Chondrocyte (in vitro differentiated cells): ENCODE data around the gene AVL9. TPM values are rescaled to one million over a fixed set of nuclear protein-coding genes. Genes with fewer than 3 reads are reported as not detected.

ENCODE experiments used
- DNase-seq: peaks from one replicate; pipeline ENCODE4 v3.0.0; 2021; ENCODE audit warnings: mixed read lengths, low spot score
- H3K27ac Mint-ChIP-seq: one replicate; pipeline ENCODE4 v1.8.0; 2021; ENCODE audit warnings: mild to moderate bottlenecking, moderate library complexity, mixed read lengths; ENCODE audit not compliant: unreplicated experiment
- H3K27me3 Mint-ChIP-seq: 2 replicates; pipeline ENCODE4 v1.8.0; 2021; ENCODE audit warnings: low read depth, mixed read lengths
- H3K36me3 Mint-ChIP-seq: 2 replicates; pipeline ENCODE4 v1.8.0; 2021; ENCODE audit warnings: low read depth, mixed read lengths
- H3K4me1 Mint-ChIP-seq: 2 replicates; pipeline ENCODE4 v1.8.0; 2021; ENCODE audit warnings: low read depth, mild to moderate bottlenecking, mixed read lengths
- H3K4me3 Mint-ChIP-seq: one replicate; pipeline ENCODE4 v1.8.0; 2021; ENCODE audit warnings: mild to moderate bottlenecking, moderate library complexity, mixed read lengths; ENCODE audit not compliant: unreplicated experiment
- H3K9me3 Mint-ChIP-seq: 2 replicates; pipeline ENCODE4 v1.8.0; 2021; ENCODE audit warnings: low read depth, mixed read lengths
- total RNA-seq: library from RNA; stranded (reverse); gene quantifications from 3 replicates; pipeline ENCODE4 v1.2.1, GENCODE V29; 2021
- TF ChIP-seq, protein P1 (sequence below): fragments of 200-600 bp; sonication (generic); IDR thresholded peaks from 2 replicates; pipeline ENCODE4 v1.5.0; 2021; ENCODE audit warnings: antibody characterized with exemption, mild to moderate bottlenecking, moderate library complexity

The AVL9 gene
- total RNA-seq, 1 donor from 2014 or later, result 30.4 TPM

GRCh38 chr7:32561613-32562012 lies 66.3 kb downstream of the AVL9 start:
- Mint-ChIP-seq H3K36me3 (peaks cover 14% of the 10 kb centered on the region), H3K27ac (no peak overlapping the region), H3K4me1 (peaks cover 7% of the 10 kb centered on the region), H3K9me3 (no peaks in the 10 kb centered on the region), H3K4me3 (no peak overlapping the region), H3K27me3 (no peaks in the 10 kb centered on the region)
- TF ChIP-seq, protein P1, sequence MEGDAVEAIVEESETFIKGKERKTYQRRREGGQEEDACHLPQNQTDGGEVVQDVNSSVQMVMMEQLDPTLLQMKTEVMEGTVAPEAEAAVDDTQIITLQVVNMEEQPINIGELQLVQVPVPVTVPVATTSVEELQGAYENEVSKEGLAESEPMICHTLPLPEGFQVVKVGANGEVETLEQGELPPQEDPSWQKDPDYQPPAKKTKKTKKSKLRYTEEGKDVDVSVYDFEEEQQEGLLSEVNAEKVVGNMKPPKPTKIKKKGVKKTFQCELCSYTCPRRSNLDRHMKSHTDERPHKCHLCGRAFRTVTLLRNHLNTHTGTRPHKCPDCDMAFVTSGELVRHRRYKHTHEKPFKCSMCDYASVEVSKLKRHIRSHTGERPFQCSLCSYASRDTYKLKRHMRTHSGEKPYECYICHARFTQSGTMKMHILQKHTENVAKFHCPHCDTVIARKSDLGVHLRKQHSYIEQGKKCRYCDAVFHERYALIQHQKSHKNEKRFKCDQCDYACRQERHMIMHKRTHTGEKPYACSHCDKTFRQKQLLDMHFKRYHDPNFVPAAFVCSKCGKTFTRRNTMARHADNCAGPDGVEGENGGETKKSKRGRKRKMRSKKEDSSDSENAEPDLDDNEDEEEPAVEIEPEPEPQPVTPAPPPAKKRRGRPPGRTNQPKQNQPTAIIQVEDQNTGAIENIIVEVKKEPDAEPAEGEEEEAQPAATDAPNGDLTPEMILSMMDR, result no peak
- DNase-seq, result no peak

DNA sequence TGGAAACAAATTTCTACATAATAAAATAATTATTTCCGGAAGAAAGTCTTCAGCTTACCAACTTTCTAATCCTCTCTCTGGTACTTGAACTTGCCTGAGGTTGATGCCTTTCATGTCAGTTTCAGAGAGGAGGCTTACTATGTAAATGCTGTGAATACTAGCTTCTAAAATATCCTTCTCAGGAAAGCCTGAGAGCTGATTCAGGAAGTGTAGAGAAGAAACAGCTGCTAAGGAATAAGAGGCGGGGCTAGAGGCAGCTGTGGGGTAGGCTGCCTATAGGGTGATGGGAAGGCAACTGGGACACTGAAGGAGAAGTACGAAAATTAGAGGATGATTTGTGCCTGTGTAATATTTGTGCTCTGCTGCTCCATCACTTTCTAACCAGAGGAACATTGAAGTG lies 69.3 kb downstream of the AVL9 start:
- DNase-seq, result no peak
- Mint-ChIP-seq H3K4me3 (no peak overlapping the region), H3K36me3 (peaks cover 6% of the 10 kb centered on the region), H3K9me3 (no peaks in the 10 kb centered on the region), H3K27ac (no peak overlapping the region), H3K4me1 (peaks cover 15% of the 10 kb centered on the region), H3K27me3 (no peaks in the 10 kb centered on the region)
- TF ChIP-seq, protein P1, result no peak

DNA sequence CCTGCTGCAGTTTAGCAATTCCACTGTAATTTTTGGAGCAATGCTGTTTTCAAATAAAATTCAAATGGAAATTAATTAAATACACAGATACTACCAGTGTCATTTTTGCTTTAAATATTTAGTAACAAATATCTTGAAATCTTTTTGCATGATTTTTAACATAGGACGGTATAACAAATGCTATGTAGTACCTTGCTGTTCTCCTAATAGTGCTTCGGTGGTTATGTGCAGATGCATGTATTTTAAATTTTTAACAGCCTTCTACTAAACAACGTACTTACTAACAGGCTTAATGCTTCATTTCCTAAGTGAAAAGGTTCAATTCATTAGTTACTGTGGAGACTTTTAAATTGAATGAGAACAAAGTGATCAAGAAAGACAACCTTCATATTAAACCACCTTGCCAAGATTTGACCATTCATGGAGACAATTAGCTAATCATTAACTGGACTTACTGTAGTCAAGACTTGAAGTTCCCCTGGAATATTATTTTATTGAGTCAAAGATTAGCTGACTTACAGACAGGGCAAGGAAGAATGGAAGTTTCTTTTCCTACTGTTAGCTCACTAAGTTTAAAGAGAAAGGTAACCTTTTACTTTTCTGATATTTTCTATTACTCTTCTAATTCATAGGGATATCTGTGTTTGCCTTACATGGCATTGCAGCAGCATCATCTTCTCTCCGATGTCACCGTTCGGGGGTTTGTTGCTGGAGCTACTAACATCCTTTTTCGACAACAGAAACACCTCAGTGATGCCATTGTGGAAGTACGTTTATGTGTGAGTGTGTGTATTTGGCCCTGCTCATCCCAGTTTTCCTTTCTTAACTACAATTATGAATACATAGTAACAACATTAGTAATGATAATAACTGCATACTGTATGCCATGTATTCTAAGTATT lies 74.3 kb downstream of the AVL9 start:
- H3K4me3 Mint-ChIP-seq, result no peak overlapping the region
- peak overlapping the region; percentile 42 for H3K27ac Mint-ChIP-seq
- no peak for DNase-seq
- H3K4me1 Mint-ChIP-seq, result peaks cover 15% of the 10 kb centered on the region
- no peaks in the 10 kb centered on the region for H3K27me3 Mint-ChIP-seq
- peaks cover 8% of the 10 kb centered on the region for H3K36me3 Mint-ChIP-seq
- TF ChIP-seq, protein P1, result no peak
- no peaks in the 10 kb centered on the region for H3K9me3 Mint-ChIP-seq

- Mint-ChIP-seq H3K9me3 (no peaks in the 10 kb centered on the region), H3K27me3 (no peaks in the 10 kb centered on the region), H3K27ac (no peak overlapping the region), H3K4me3 (no peak overlapping the region), H3K4me1 (peaks cover 14% of the 10 kb centered on the region), H3K36me3 (peaks cover 16% of the 10 kb centered on the region)
- TF ChIP-seq, protein P1, result no peak
- DNase-seq, result no peak
Observed at GRCh38 chr7:32573110-32573687, 77.9 kb downstream of the AVL9 start.

GRCh38 chr7:32574626-32575025 lies 79.3 kb downstream of the AVL9 start:
- H3K9me3 Mint-ChIP-seq, result no peaks in the 10 kb centered on the region
- no peak for DNase-seq

More at GRCh38 chr7:32574626-32575025, 79.3 kb downstream of the AVL9 start:
- TF ChIP-seq, protein P1, result no peak
- Mint-ChIP-seq H3K36me3 (peaks cover 16% of the 10 kb centered on the region), H3K27me3 (no peaks in the 10 kb centered on the region), H3K4me3 (no peak overlapping the region), H3K4me1 (peaks cover 6% of the 10 kb centered on the region), H3K27ac (no peak overlapping the region)
